Hindlimb muscle (tissue), 1 donor: ENCODE data around the gene PSMC3IP. TPM values are rescaled to one million over a fixed set of nuclear protein-coding genes. Genes with fewer than 3 reads are reported as not detected.
"Not testable (repeated sequence)": the region's sequence is repeated elsewhere in the genome, so short reads cannot be mapped to it uniquely, and the experiment has no call there.

ENCODE experiments used
- DNase-seq: peaks from one replicate; pipeline ENCODE4 v3.0.0-alpha.2; 2013
- polyA plus RNA-seq: library from polyadenylated mRNA; unstranded; fragments of 120-200 nt; gene quantifications from one replicate; pipeline ENCODE4 v1.2.1, GENCODE V29; 2013; ENCODE audit not compliant: insufficient read length

PSMC3IP gene
- polyA plus RNA-seq, result 10.2 TPM

- DNase-seq, result peak; percentile 95
These were observed at the start of gene PSMC3IP for GRCh38 chr17:42577532-42578281. TSS of gene PSMC3IP (minus strand) at chr17:42577729. CDS start at chr17:42577686, 43 bp downstream.

GRCh38 chr17:42623732-42624596, 46.4 kb upstream of the PSMC3IP start:
- DNase-seq, result no peak

- no peak for DNase-seq
These were observed 45.7 kb upstream of the PSMC3IP start for GRCh38 chr17:42623271-42623670.

- not testable (repeated sequence) for DNase-seq
These were observed 44.5 kb upstream of the PSMC3IP start for GRCh38 chr17:42621987-42622386.

- peak; percentile 46 for DNase-seq
These were observed 41.1 kb upstream of the PSMC3IP start for GRCh38 chr17:42618442-42619150.

- DNase-seq, result no peak
These were observed 40.5 kb upstream of the PSMC3IP start for GRCh38 chr17:42617956-42618431.

GRCh38 chr17:42613699-42614295, 36.3 kb upstream of the PSMC3IP start:
- DNase-seq, result no peak

GRCh38 chr17:42612013-42612412, 34.5 kb upstream of the PSMC3IP start:
- DNase-seq, result no peak

GRCh38 chr17:42609814-42610801, 32.6 kb upstream of the PSMC3IP start:
- DNase-seq, result not testable (repeated sequence)

GRCh38 chr17:42609182-42609813, 31.8 kb upstream of the PSMC3IP start, which contains the start of the genes RETREG3 and TUBG1:
TSS of gene RETREG3 (minus strand) at chr17:42609374. CDS start at chr17:42609324, 50 bp downstream.
TSS of gene TUBG1 (plus strand) at chr17:42609683. CDS start at chr17:42609738, 55 bp downstream.
- peak; percentile 100 for DNase-seq

- no peak for DNase-seq
These were observed 31.0 kb upstream of the PSMC3IP start for GRCh38 chr17:42608305-42609181.

- no peak for DNase-seq
These were observed 30.2 kb upstream of the PSMC3IP start for GRCh38 chr17:42607769-42608168.

- no peak for DNase-seq
These were observed 25.8 kb upstream of the PSMC3IP start for GRCh38 chr17:42603318-42603717.

- no peak for DNase-seq
These were observed 21.4 kb upstream of the PSMC3IP start for GRCh38 chr17:42598905-42599304.

GRCh38 chr17:42596386-42596785, 18.9 kb upstream of the PSMC3IP start:
- no peak for DNase-seq

GRCh38 chr17:42591411-42591810, 13.9 kb upstream of the PSMC3IP start:
- DNase-seq, result no peak

GRCh38 chr17:42590886-42591285, 13.4 kb upstream of the PSMC3IP start:
- DNase-seq, result no peak

- DNase-seq, result no peak
These were observed 9.1 kb upstream of the PSMC3IP start for GRCh38 chr17:42586514-42587230.

GRCh38 chr17:42585353-42585752, 7.8 kb upstream of the PSMC3IP start:
- DNase-seq, result no peak
